ENCODE measurements around the gene LSM2. TPM values are rescaled to one million over a fixed set of nuclear protein-coding genes. Genes with fewer than 3 reads are reported as not detected.
A peak's percentile ranks its signal among the peaks of the same experiment; 100 is the strongest.
"Not testable (repeated sequence)": the region's sequence is repeated elsewhere in the genome, so short reads cannot be mapped to it uniquely, and the experiment has no call there.

Gene LSM2
- total and polyA plus RNA-seq, 9 of the 15 experiments (the other 6 are each of a cell fraction or from before 2014, with no cell fraction given), result 154 to 407 (median 223) TPM

GRCh38 chr6:31808599-31808998 lies 1.8 kb upstream of the LSM2 start:
- Histone ChIP-seq H3K4me1 (replicated peaks in 1 of 2; ENCODE audit: control insufficient read depth in 2 of 2, insufficient read depth in 2 of 2, low read length in 2 of 2) (peaks cover 24 to 35% of the 10 kb centered on the region in 2 experiments), H3K36me3 (ENCODE audit: control insufficient read depth, insufficient read depth, low read length) (peaks cover 19% of the 10 kb centered on the region; the same call in 1 of the 3 replicates), H3K79me2 (ENCODE audit: control insufficient read depth, insufficient read depth, low read length) (peaks cover 36% of the 10 kb centered on the region)
- H3K9me3 ChIP-seq (replicated peaks; ENCODE audit: control insufficient read depth, insufficient read depth, low read depth, low read length); ATAC-seq; intact Hi-C loops (cut with micrococcal nuclease); H2AFZ ChIP-seq (ENCODE audit: low read depth, low read length); BruUV-seq (replicated peaks); DNase-seq (ENCODE audit: extremely low read depth in 1 of 4, low spot score in 3 of 4); in situ Hi-C loops (cut with MboI); CTCF ChIA-PET (ENCODE audit: low intra/inter-chr PET ratio); FAIRE-seq; H3K4me2 ChIP-seq (ENCODE audit: insufficient read depth, low read length); H3K4me3 ChIP-seq; H3K27ac ChIP-seq (ENCODE audit: extremely low read depth, low read depth, low read length); H4K20me1 ChIP-seq (replicated peaks; ENCODE audit: control insufficient read depth, insufficient read depth, low read length); H3K27me3 ChIP-seq (ENCODE audit: control insufficient read depth in 2 of 2, insufficient read depth in 2 of 2, low read length in 2 of 2); H3K9me1 ChIP-seq (ENCODE audit: control insufficient read depth, insufficient read depth, low read length); H3K9ac ChIP-seq (ENCODE audit: insufficient read depth in 1 of 2, low read depth in 2 of 2, low read length in 2 of 2); TF ChIP-seq BRCA1 (IDR thresholded peaks at IDR 0.05): not testable (repeated sequence)
- POLR2A ChIA-PET, result interaction anchor here (1.2 to 6.3 kb wide), 5 partner anchors 12 to 156 kb away, joined by 3 to 58 read pairs (median 18); partner anchors contain the start of genes BAG6, HSPA1B and VARS1
- TF ChIP-seq BRCA1 (CRISPR knock-in tag; IDR thresholded peaks at IDR 0.05), result 0 out of 2 replicates have a peak, but pooled peaks have one; percentile 29
- 85% methylated on average over 10 of the region's 10 CpGs for WGBS (ENCODE audit: insufficient coverage, low coverage, missing lambda C conversion rate)

DNA sequence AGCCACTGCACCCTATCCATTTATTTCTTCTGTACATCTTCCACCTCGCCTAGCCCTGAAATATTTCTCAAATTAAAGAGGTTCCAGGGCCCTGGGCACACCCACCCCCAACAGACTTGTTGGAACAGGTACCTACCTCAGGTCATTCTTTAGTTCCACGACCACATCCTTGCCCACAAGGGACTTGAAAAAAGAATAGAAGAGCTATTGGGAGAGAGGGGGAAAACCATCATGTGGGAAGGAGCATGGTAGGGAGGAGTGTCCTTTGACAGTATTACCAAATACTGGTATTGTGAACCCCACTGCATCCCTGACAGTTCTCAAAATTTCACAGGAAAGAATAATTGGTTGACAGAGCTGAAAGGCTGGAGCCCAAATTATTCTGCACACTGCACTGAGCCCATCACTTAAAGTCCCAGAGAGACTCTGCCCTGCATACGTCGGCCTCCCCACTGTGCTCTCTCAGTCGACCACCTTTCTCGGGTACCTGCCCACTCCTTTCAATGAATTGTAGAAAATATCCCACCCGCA lies 762 bp downstream of the LSM2 start:
- Histone ChIP-seq H3K27ac (ENCODE audit: extremely low read depth, low read depth, low read length) (peak overlapping the region; percentile 86), H3K9ac (ENCODE audit: insufficient read depth in 1 of 2, low read depth in 2 of 2, low read length in 2 of 2) (peak overlapping the region; percentile 93 to 94), H3K36me3 (ENCODE audit: control insufficient read depth, insufficient read depth, low read length) (peaks cover 43% of the 10 kb centered on the region; the same call in 2 of the 3 replicates), H3K9me1 (ENCODE audit: control insufficient read depth, insufficient read depth, low read length) (no peaks in the 10 kb centered on the region), H3K9me3 (replicated peaks; ENCODE audit: control insufficient read depth, insufficient read depth, low read depth, low read length) (no peaks in the 10 kb centered on the region), H2AFZ (ENCODE audit: low read depth, low read length) (peak overlapping the region; percentile 91), H4K20me1 (replicated peaks; ENCODE audit: control insufficient read depth, insufficient read depth, low read length) (no peaks in the 10 kb centered on the region), H3K4me2 (ENCODE audit: insufficient read depth, low read length) (peak overlapping the region; percentile 96), H3K27me3 (ENCODE audit: control insufficient read depth in 2 of 2, insufficient read depth in 2 of 2, low read length in 2 of 2) (no peaks in the 10 kb centered on the region), H3K4me1 (replicated peaks in 1 of 2; ENCODE audit: control insufficient read depth in 2 of 2, insufficient read depth in 2 of 2, low read length in 2 of 2) (peaks cover 14 to 28% of the 10 kb centered on the region in 2 experiments), H3K4me3 (peak overlapping the region; percentile 66), H3K79me2 (ENCODE audit: control insufficient read depth, insufficient read depth, low read length) (peaks cover 48% of the 10 kb centered on the region)
- ChIA-PET CTCF (ENCODE audit: low intra/inter-chr PET ratio) (no interaction called here), POLR2A (interaction anchor here (0.6 to 6.3 kb wide), 25 partner anchors 8 to 324 kb away, joined by 3 to 58 read pairs (median 7); partner anchors contain the start of genes ABHD16A, BAG6, C6orf47 and CLIC1)
- DNase-seq (ENCODE audit: extremely low read depth in 1 of 4, low spot score in 3 of 4) (peak in 1 of 4 experiments; percentile 39), ATAC-seq (peak; percentile 22), FAIRE-seq (no peak)
- BruUV-seq (replicated peaks), result TSS peak; percentile 75
- WGBS (ENCODE audit: insufficient coverage, low coverage, missing lambda C conversion rate), result 2% methylated on average over 7 of the region's 7 CpGs
- intact Hi-C loops (cut with micrococcal nuclease), result no loop called here
- in situ Hi-C loops (cut with MboI), result no loop called here
- TF ChIP-seq SRF (CRISPR knock-in tag; IDR thresholded peaks at IDR 0.05) (no peak), CHD1 (IDR thresholded peaks at IDR 0.05; ENCODE audit: low read length) (peak; percentile 86), SFPQ (IDR thresholded peaks at IDR 0.05; ENCODE audit: low read depth, low read length) (no peak), RERE (CRISPR knock-in tag; IDR thresholded peaks at IDR 0.05; ENCODE audit: borderline replicate concordance) (0 out of 2 replicates have a peak, but pooled peaks have one; percentile 75)
